HCT116 (cell line): ENCODE results near the gene SELENOS. TPM values are rescaled to one million over a fixed set of nuclear protein-coding genes. Genes with fewer than 3 reads are reported as not detected.

Experiments used
- ATAC-seq: fragments of 200-7000 bp; cut with Tn5 transposase; 2 replicates; pipeline ENCODE4 v1.9.1; 2020; ENCODE audit warnings: mild to moderate bottlenecking, moderate library complexity
- BruUV-seq: library from RNA; stranded (reverse); fragments of 400-500 nt; replicated peaks from 2 replicates; lab custom pipeline; 2021; lab: Mats Ljungman, UMichigan
- CTCF ChIA-PET: fragments of 300-600 bp; sonication (Branson Sonifier 250); formaldehyde crosslinking; loops from one replicate; lab custom pipeline; 2021; ENCODE audit warnings: antibody characterized with exemption; lab: Charles Lee
- POLR2A ChIA-PET: fragments of 300-600, 350-600 bp; sonication (Branson Sonifier 250); formaldehyde crosslinking; loops from one replicate; lab custom pipeline; 2021; ENCODE audit warnings: antibody characterized with exemption; lab: Charles Lee
- RAD21 ChIA-PET, 2 experiments: fragments of 300-600 bp; sonication (Branson Sonifier 250); formaldehyde crosslinking; loops; one replicate each; lab custom pipeline; 2023; ENCODE audit warnings: low total read pairs in 2 of 2; ENCODE audit not compliant: uncharacterized antibody in 2 of 2, unreplicated experiment in 2 of 2, low non-redundant PET in 1 of 2; lab: Charles Lee
- DNase-seq: peaks from one replicate; pipeline ENCODE4 v3.0.0-alpha.2; 2010; ENCODE audit warnings: low read depth, low spot score
- H2AFZ ChIP-seq: fragments of 200-600 bp; shearing (Covaris generic), sonication (generic); 2 replicates; pipeline ENCODE4 v1.6.1; 2017; ENCODE audit warnings: low read depth, mixed run types, mixed read lengths, antibody characterized with exemption, low read length; ENCODE audit not compliant: poor library complexity, severe bottlenecking
- H3K27ac ChIP-seq: 2 replicates; pipeline ENCODE4 v1.5.1; 2012; ENCODE audit warnings: low read depth, low read length
- H3K27me3 ChIP-seq: fragments of 200-600 bp; sonication (generic); 2 replicates; pipeline ENCODE4 v1.6.1; 2016; ENCODE audit warnings: mixed run types, low read length, mixed read lengths; ENCODE audit not compliant: insufficient read depth
- H3K36me3 ChIP-seq, 2 experiments: fragments of 200-500 bp in 1 of 2; fragments of 200-600 bp in 1 of 2; sonication (Bioruptor generic) in 1 of 2; sonication (generic) in 1 of 2; 2 replicates each; pipeline versions ENCODE4 v1.5.1 to v1.6.1; 2014 to 2016; ENCODE audit warnings: low read length in 2 of 2, inconsistent platforms in 1 of 2, mixed read lengths in 1 of 2, mixed run types in 1 of 2; ENCODE audit not compliant: insufficient read depth in 2 of 2, control insufficient read depth in 1 of 2
- H3K4me1 ChIP-seq, 2 experiments: fragments of 200-600 bp in 1 of 2; sonication (generic) in 1 of 2; 2 replicates each; pipeline versions ENCODE4 v1.5.1 to v1.6.1; 2012 to 2017; ENCODE audit warnings: low read length in 2 of 2, inconsistent platforms in 1 of 2, mild to moderate bottlenecking in 1 of 2, mixed read lengths in 1 of 2, mixed run types in 1 of 2, moderate library complexity in 1 of 2; ENCODE audit not compliant: insufficient read depth in 2 of 2, control insufficient read depth in 1 of 2
- H3K4me2 ChIP-seq: fragments of 200-600 bp; sonication (generic); 2 replicates; pipeline ENCODE4 v1.6.1; 2017; ENCODE audit warnings: mixed run types, low read length, mixed read lengths
- H3K4me3 ChIP-seq, 2 experiments: fragments of 200-600 bp in 1 of 2; sonication (generic) in 1 of 2; replicated peaks in 1 of 2; 2 replicates each; pipeline ENCODE4 v1.5.1; 2011 to 2016; ENCODE audit warnings: low read length in 2 of 2, control low read depth in 1 of 2, low read depth in 1 of 2, mild to moderate bottlenecking in 1 of 2, mixed read lengths in 1 of 2, mixed run types in 1 of 2
- H3K79me2 ChIP-seq: fragments of 200-600 bp; sonication (generic); 2 replicates; pipeline ENCODE4 v1.6.1; 2017; ENCODE audit warnings: mild to moderate bottlenecking, mixed run types, low read length, moderate library complexity, mixed read lengths; ENCODE audit not compliant: insufficient read depth
- H3K9ac ChIP-seq: fragments of 200-600 bp; sonication (generic); 2 replicates; pipeline ENCODE4 v1.6.1; 2016; ENCODE audit warnings: low read length, mixed read lengths
- H3K9me2 ChIP-seq: fragments of 200-600 bp; sonication (generic), shearing (Covaris generic); 2 replicates; pipeline ENCODE4 v1.6.1; 2017; ENCODE audit warnings: mixed run types, mild to moderate bottlenecking, moderate library complexity; ENCODE audit not compliant: insufficient read depth
- H3K9me3 ChIP-seq, 2 experiments: fragments of 200-500 bp in 1 of 2; fragments of 200-600 bp in 1 of 2; sonication (Bioruptor generic) in 1 of 2; sonication (generic) in 1 of 2; 2 replicates each; pipeline ENCODE4 v1.6.1; 2014 to 2017; ENCODE audit warnings: low read length in 2 of 2, mixed read lengths in 2 of 2, inconsistent platforms in 1 of 2, low read depth in 1 of 2, mild to moderate bottlenecking in 1 of 2, mixed run types in 1 of 2, moderate library complexity in 1 of 2; ENCODE audit not compliant: control insufficient read depth in 1 of 2, insufficient read depth in 1 of 2
- H4K20me1 ChIP-seq: fragments of 200-600 bp; sonication (generic), shearing (Covaris generic); 2 replicates; pipeline ENCODE4 v1.6.1; 2017; ENCODE audit warnings: mixed run types, mild to moderate bottlenecking, moderate library complexity; ENCODE audit not compliant: insufficient read depth
- ELF1 ChIP-seq: IDR thresholded peaks from 2 replicates; pipeline ENCODE4 v1.6.1; 2012; ENCODE audit warnings: low read depth, borderline replicate concordance
- POLR2A ChIP-seq: IDR thresholded peaks from 2 replicates; pipeline ENCODE4 v1.7.0; 2011; ENCODE audit warnings: borderline replicate concordance; ENCODE audit not compliant: insufficient read depth, insufficient read length; ENCODE audit errors: extremely low read depth
- POLR2AphosphoS5 ChIP-seq: IDR thresholded peaks from 2 replicates; pipeline ENCODE4 v1.6.1; 2011; ENCODE audit warnings: mild to moderate bottlenecking, low read depth, low read length, moderate library complexity
- SIN3A ChIP-seq: IDR thresholded peaks from 2 replicates; pipeline ENCODE4 v1.6.1; 2012; ENCODE audit warnings: low read depth
- SP1 ChIP-seq: IDR thresholded peaks from 2 replicates; pipeline ENCODE4 v1.6.1; 2012; ENCODE audit warnings: low read depth
- ZFX ChIP-seq: fragments of 450-650 bp; IDR thresholded peaks from 2 replicates; pipeline ENCODE4 v1.6.1; 2017
- intact Hi-C: fragments of 100-400 bp; cut with micrococcal nuclease; formaldehyde crosslinking; loops from 2 replicates; pipeline ENCODE4 v1.10.0; 2022
- total RNA-seq: library from RNA; stranded (reverse); gene quantifications from one replicate; pipeline ENCODE4 v1.2.1, GENCODE V29; 2021; ENCODE audit not compliant: unreplicated experiment
- TF ChIP-seq, protein P1 (sequence below): IDR thresholded peaks from 2 replicates; pipeline ENCODE4 v1.6.1; 2012
- TF ChIP-seq, protein P2 (sequence below): IDR thresholded peaks from 2 replicates; pipeline ENCODE4 v1.6.1; 2011; ENCODE audit warnings: mild to moderate bottlenecking, low read length, moderate library complexity; ENCODE audit not compliant: insufficient replicate concordance; ENCODE audit errors: extremely low read depth

SELENOS gene
- total RNA-seq, 1 experiment from 2014 or later, result 45.6 TPM

DNA sequence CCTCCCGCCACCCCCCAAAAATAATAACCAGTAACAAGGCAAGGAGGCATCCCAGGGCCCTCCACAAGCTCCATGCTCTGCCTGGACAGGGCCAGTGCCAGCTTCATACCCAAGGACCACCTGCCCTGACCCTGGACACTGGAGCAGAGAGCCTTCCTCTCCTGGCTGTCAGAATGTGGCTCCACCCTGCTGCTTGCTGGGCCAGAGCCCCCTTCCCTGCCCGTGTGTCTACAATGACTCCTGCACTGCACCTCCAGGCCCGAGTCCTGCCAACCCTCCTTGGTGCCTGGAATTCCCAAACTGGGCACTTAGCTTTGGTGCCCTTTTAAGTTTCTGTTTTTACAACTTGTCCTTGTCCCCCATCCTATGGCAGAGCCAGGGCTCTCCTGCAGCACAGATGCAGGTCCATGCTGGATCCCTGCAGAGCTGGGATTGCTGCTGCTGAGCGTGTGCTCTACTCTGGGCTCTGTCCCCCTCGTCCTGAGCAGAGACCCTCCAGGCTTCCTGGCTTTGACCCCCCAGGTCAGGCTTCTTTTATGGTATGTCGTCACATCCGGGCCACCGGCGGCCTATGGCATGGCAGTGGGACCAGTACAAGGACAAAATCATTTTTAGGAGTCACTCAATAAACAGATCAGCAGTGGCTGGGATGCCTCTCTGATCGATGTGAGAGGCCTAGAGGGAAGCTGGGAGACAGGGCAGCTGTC, 29.2 kb upstream of the SELENOS start:
- Histone ChIP-seq H3K79me2 (no peaks in the 10 kb centered on the region), H4K20me1 (no peaks in the 10 kb centered on the region), H3K27ac (no peak overlapping the region), H3K9me3 (no peaks in the 10 kb centered on the region), H3K9ac (no peak overlapping the region), H3K36me3 (no peaks in the 10 kb centered on the region), H3K27me3 (no peaks in the 10 kb centered on the region)
- no peak for DNase-seq
- RAD21 ChIA-PET, result no interaction called here
- no peak for ATAC-seq
- TF ChIP-seq SP1 (no peak), POLR2AphosphoS5 (no peak), POLR2A (no peak), SIN3A (no peak), ZFX (no peak), ELF1 (no peak)
- TF ChIP-seq, protein P1, sequence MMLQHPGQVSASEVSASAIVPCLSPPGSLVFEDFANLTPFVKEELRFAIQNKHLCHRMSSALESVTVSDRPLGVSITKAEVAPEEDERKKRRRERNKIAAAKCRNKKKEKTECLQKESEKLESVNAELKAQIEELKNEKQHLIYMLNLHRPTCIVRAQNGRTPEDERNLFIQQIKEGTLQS, result no peak
- TF ChIP-seq, protein P2, sequence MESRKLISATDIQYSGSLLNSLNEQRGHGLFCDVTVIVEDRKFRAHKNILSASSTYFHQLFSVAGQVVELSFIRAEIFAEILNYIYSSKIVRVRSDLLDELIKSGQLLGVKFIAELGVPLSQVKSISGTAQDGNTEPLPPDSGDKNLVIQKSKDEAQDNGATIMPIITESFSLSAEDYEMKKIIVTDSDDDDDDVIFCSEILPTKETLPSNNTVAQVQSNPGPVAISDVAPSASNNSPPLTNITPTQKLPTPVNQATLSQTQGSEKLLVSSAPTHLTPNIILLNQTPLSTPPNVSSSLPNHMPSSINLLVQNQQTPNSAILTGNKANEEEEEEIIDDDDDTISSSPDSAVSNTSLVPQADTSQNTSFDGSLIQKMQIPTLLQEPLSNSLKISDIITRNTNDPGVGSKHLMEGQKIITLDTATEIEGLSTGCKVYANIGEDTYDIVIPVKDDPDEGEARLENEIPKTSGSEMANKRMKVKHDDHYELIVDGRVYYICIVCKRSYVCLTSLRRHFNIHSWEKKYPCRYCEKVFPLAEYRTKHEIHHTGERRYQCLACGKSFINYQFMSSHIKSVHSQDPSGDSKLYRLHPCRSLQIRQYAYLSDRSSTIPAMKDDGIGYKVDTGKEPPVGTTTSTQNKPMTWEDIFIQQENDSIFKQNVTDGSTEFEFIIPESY, result no peak
- TF ChIP-seq, all 23 proteins: peak for 0
- ChIA-PET POLR2A (no interaction called here), CTCF (no interaction called here)
- no peak overlapping the region for H3K4me3 ChIP-seq
- no peak overlapping the region for H3K4me2 ChIP-seq
- no peak overlapping the region for H2AFZ ChIP-seq
- H3K9me2 ChIP-seq, result no peaks in the 10 kb centered on the region
- no TSS peak for BruUV-seq
- no peaks in the 10 kb centered on the region for H3K4me1 ChIP-seq
- intact Hi-C loops, result no loop called here
